ENCODE measurements around the gene DACH2. TPM values are rescaled to one million over a fixed set of nuclear protein-coding genes. Genes with fewer than 3 reads are reported as not detected.

The DACH2 gene
- total RNA-seq, 1 experiment from 2014 or later = 1.0 TPM

GRCh38 chrX:86104526-86104925 lies 43.7 kb upstream of the DACH2 start:
- Mint-ChIP-seq H3K4me1 (peaks cover 3 to 4% of the 10 kb centered on the region in 2 experiments; a peak in 3 of 4 replicates), H3K27ac (no peak overlapping the region), H3K9me3 (peaks cover 14 to 43% of the 10 kb centered on the region in 2 experiments; a peak in 4 of 5 replicates), H3K36me3 (ENCODE audit: insufficient read depth in 1 of 3, low read depth in 3 of 3) (peaks cover 3 to 9% (median 8%) of the 10 kb centered on the region in 3 experiments; a peak in 4 of 7 replicates), H3K27me3 (ENCODE audit: low read depth) (no peaks in the 10 kb centered on the region), H3K4me3 (no peak overlapping the region)
- no peaks in the 10 kb centered on the region for H3K4me1 ChIP-seq (ENCODE audit: insufficient read depth, low read length)
- no peak overlapping the region for H3T11ph ChIP-seq (ENCODE audit: low read length)
- H3K9ac ChIP-seq (ENCODE audit: extremely low read depth, insufficient read length, low read length) = no peak overlapping the region
- TF ChIP-seq, protein P1, sequence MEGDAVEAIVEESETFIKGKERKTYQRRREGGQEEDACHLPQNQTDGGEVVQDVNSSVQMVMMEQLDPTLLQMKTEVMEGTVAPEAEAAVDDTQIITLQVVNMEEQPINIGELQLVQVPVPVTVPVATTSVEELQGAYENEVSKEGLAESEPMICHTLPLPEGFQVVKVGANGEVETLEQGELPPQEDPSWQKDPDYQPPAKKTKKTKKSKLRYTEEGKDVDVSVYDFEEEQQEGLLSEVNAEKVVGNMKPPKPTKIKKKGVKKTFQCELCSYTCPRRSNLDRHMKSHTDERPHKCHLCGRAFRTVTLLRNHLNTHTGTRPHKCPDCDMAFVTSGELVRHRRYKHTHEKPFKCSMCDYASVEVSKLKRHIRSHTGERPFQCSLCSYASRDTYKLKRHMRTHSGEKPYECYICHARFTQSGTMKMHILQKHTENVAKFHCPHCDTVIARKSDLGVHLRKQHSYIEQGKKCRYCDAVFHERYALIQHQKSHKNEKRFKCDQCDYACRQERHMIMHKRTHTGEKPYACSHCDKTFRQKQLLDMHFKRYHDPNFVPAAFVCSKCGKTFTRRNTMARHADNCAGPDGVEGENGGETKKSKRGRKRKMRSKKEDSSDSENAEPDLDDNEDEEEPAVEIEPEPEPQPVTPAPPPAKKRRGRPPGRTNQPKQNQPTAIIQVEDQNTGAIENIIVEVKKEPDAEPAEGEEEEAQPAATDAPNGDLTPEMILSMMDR (conservative IDR thresholded peaks at IDR 0.05) = no peak
- H3K18ac ChIP-seq (ENCODE audit: insufficient read length, low read depth, low read length) = no peak overlapping the region
- H3K27me3 ChIP-seq (ENCODE audit: insufficient read depth, low read length) = no peaks in the 10 kb centered on the region
- H3K4ac ChIP-seq (ENCODE audit: low read depth, low read length) = no peak overlapping the region
- no peak overlapping the region for H4K91ac ChIP-seq (ENCODE audit: insufficient read length, low read depth, low read length)
- DNase-seq = no peak
- no peak overlapping the region for H2BK120ac ChIP-seq (ENCODE audit: low read depth, low read length, poor library complexity, severe bottlenecking)
- no peak overlapping the region for H3K4me2 ChIP-seq (ENCODE audit: insufficient read depth, insufficient read length, low read length)
- no CpG with 5 or more reads among the region's 1 CpG for WGBS (ENCODE audit: extremely low coverage, insufficient read length, low lambda C conversion rate)
- no peak overlapping the region for H2BK12ac ChIP-seq (ENCODE audit: insufficient read length, low read depth, low read length)
- no peak overlapping the region for H2BK20ac ChIP-seq (ENCODE audit: low read depth, low read length, poor library complexity, severe bottlenecking)
- H2AK5ac ChIP-seq (ENCODE audit: insufficient read length, low read length) = no peak overlapping the region
- H3K9me3 ChIP-seq (ENCODE audit: control insufficient read depth, low read depth, low read length) = peaks cover 10% of the 10 kb centered on the region
- H4K20me1 ChIP-seq (ENCODE audit: control insufficient read depth, insufficient read depth, insufficient read length) = no peaks in the 10 kb centered on the region
- H2AFZ ChIP-seq (ENCODE audit: low read length) = no peak overlapping the region
- no peaks in the 10 kb centered on the region for H3K23me2 ChIP-seq (ENCODE audit: insufficient read length, low read depth, low read length, poor library complexity, severe bottlenecking)
- H3K79me2 ChIP-seq (ENCODE audit: insufficient read depth, low read length) = no peaks in the 10 kb centered on the region
- H2BK15ac ChIP-seq (ENCODE audit: low read depth, low read length) = no peak overlapping the region
- H3K14ac ChIP-seq (ENCODE audit: insufficient read depth, low read length) = no peak overlapping the region
- no peak overlapping the region for H3K23ac ChIP-seq (ENCODE audit: insufficient read length, low read depth, low read length)
- no peak overlapping the region for H3K27ac ChIP-seq (ENCODE audit: insufficient read length, low read depth, low read length)
- H3K79me1 ChIP-seq (ENCODE audit: insufficient read depth, low read depth, low read length, poor library complexity, severe bottlenecking) = no peaks in the 10 kb centered on the region
- no peak overlapping the region for H3K56ac ChIP-seq (ENCODE audit: insufficient read length, low read depth, low read length)
- H4K5ac ChIP-seq (ENCODE audit: insufficient read length, low read depth, low read length) = no peak overlapping the region
- no peak overlapping the region for H2BK5ac ChIP-seq (ENCODE audit: insufficient read length, low read length)
- no peak overlapping the region for H4K8ac ChIP-seq (replicated peaks; ENCODE audit: insufficient read length, low read depth, low read length)
